HG03103 (cell line): ENCODE measurements around the gene CTAGE6.
"Not testable (repeated sequence)": the region's sequence is repeated elsewhere in the genome, so short reads cannot be mapped to it uniquely, and the experiment has no call there.

Experiments
- ATAC-seq: cut with Tn5 transposase; IDR thresholded peaks from one replicate; pipeline ENCODE4 v1.9.1; 2021; ENCODE audit warnings: low read depth; ENCODE audit not compliant: unreplicated experiment

CTAGE6 gene

GRCh38 chr7:143757596-143757995, at the start of gene CTAGE6:
Gene CTAGE6 (minus strand): TSS chr7:143757696. CDS start chr7:143757658, 38 bp downstream.
- not testable (repeated sequence) for ATAC-seq

- not testable (repeated sequence) for ATAC-seq
These were observed 49.2 kb upstream of the CTAGE6 start for GRCh38 chr7:143806664-143807071.

GRCh38 chr7:143797896-143798290, 40.4 kb upstream of the CTAGE6 start:
- not testable (repeated sequence) for ATAC-seq

GRCh38 chr7:143797119-143797895, 39.8 kb upstream of the CTAGE6 start:
- ATAC-seq: not testable (repeated sequence)

GRCh38 chr7:143795653-143796052, 38.2 kb upstream of the CTAGE6 start:
- ATAC-seq: not testable (repeated sequence)

GRCh38 chr7:143792633-143793032, 35.1 kb upstream of the CTAGE6 start:
- ATAC-seq: not testable (repeated sequence)

- not testable (repeated sequence) for ATAC-seq
These were observed 28.1 kb upstream of the CTAGE6 start for GRCh38 chr7:143785415-143786182.

GRCh38 chr7:143779591-143779990, 22.1 kb upstream of the CTAGE6 start:
- ATAC-seq: not testable (repeated sequence)

- ATAC-seq: not testable (repeated sequence)
These were observed 15.4 kb upstream of the CTAGE6 start for GRCh38 chr7:143772738-143773468.

GRCh38 chr7:143767531-143767930, 10.0 kb upstream of the CTAGE6 start:
- ATAC-seq: not testable (repeated sequence)

GRCh38 chr7:143765678-143766077, 8.2 kb upstream of the CTAGE6 start:
- not testable (repeated sequence) for ATAC-seq

GRCh38 chr7:143763065-143763464, 5.6 kb upstream of the CTAGE6 start:
- not testable (repeated sequence) for ATAC-seq

- not testable (repeated sequence) for ATAC-seq
These were observed 12.2 kb downstream of the CTAGE6 start for GRCh38 chr7:143745340-143745739.

- not testable (repeated sequence) for ATAC-seq
These were observed 20.3 kb downstream of the CTAGE6 start for GRCh38 chr7:143737037-143737819.

GRCh38 chr7:143735962-143736361, 21.5 kb downstream of the CTAGE6 start:
- no peak for ATAC-seq

GRCh38 chr7:143733876-143734275, 23.6 kb downstream of the CTAGE6 start:
- no peak for ATAC-seq

GRCh38 chr7:143728333-143728862, 29.1 kb downstream of the CTAGE6 start:
- ATAC-seq: no peak

- ATAC-seq: peak; percentile 92
These were observed 29.9 kb downstream of the CTAGE6 start for GRCh38 chr7:143727561-143727960.

GRCh38 chr7:143726143-143726542, 31.4 kb downstream of the CTAGE6 start:
- not testable (repeated sequence) for ATAC-seq

GRCh38 chr7:143720335-143720734, 37.2 kb downstream of the CTAGE6 start:
- not testable (repeated sequence) for ATAC-seq
